ENCODE measurements around the gene SOX1.

The SOX1 gene

DNA sequence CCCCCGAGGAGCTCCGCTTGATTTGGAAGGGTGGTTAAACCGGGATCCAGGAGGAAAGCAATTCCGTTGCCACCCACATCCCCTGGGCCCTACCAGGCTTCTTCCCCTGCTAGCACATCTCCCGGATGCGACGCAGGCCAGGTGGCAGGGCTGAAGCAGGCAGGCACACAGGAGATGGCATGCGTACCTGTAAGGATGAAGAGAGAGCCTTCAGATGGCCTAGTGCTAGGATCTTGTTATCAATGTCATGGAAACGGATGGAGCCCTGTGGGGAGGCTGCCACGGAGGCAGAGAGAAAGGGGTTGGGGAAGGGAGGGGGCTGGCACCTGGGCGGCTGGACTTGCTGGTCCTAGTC, 8.5 kb upstream of the SOX1 start:
- DNase-seq (ENCODE audit: extremely low read depth in 1 of 2, low read depth in 1 of 2) = no peak

DNA sequence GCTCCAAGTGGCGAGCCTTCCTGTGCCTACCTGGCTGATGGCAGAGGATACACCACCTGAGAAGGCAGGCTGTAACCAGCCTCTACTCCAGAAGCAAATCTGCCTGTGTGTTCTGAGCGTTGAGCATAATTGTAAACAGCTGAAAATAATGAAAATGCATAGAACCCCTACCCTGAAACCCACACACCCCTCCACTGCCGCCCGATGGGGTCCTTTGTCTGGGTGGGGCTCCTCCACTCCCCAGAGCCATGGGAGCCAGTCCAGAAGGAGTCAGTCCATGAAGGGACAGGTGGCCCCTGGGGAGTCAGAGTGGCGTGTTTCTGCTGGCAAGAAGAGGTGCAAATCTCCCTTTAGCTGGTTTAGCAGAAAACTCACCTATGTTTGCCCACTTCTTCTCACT, 8.0 kb upstream of the SOX1 start:
- DNase-seq (ENCODE audit: extremely low read depth in 1 of 2, low read depth in 1 of 2) = no peak

DNA sequence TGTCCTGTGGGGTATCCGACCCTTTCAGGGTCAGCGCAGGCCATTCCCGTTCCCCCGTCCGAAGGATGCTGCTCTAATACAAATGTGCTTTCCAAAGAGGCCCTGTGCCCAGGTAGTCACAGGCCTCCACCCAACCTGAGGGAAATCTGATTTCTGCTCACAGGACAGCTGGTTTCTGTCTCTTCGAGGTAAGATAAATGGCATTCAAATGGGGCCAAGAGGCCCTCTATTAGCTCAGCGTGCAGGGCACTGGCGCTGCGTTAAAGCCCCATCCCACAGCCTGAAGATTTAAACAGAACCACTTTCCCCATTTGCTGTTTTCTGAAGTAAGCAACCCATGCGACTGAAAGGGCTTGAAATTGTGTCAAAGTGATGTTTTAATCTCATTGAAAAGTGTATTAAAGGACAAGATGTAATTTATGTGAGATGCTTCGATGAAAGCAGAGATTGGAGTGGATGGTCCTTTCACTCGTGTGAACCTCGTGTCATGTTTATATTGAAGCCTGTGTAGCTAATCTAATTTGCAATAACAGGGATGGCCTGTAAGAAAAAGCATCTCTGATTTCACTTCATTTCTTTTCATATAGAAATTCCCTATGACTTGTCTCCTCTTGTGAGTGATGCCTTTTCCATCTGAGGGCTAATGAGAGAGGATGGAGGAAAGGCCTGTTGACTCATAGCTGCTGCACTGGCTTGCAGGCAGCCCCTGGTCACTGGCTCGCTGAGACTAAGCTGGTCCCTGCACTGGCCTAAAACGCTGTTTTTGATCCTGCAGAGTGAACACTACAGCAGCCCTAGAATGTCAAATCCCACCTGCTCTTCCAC, 7.3 kb upstream of the SOX1 start:
- no peak for DNase-seq (ENCODE audit: extremely low read depth in 1 of 2, low read depth in 1 of 2)

DNA sequence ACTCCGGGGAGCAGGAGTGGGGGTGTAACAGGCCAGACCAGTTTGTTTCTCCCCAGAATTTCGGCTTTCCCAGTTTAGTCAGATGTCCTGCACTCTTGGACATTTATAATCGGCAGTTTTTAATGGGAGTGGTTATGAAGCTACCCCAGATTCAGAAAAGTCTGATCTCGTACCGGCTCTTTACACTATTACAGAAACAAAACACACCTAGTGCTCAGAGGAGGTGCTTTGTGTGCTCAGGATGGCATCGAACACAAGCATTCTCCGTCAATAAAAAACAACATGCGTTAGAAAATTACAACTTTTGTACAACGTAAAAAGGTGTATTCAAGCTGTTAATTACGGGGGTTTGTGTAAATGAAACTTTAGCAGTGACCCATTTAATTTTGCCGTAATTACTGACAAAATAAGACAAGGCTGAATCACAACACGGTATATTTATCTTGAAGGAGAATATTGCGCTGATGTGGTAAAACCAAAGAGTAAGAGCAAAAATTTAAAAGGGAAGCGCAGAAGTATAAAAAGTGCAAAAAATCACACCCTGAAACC, 6.6 kb upstream of the SOX1 start:
- no peak for DNase-seq (ENCODE audit: extremely low read depth in 1 of 2, low read depth in 1 of 2)

DNA sequence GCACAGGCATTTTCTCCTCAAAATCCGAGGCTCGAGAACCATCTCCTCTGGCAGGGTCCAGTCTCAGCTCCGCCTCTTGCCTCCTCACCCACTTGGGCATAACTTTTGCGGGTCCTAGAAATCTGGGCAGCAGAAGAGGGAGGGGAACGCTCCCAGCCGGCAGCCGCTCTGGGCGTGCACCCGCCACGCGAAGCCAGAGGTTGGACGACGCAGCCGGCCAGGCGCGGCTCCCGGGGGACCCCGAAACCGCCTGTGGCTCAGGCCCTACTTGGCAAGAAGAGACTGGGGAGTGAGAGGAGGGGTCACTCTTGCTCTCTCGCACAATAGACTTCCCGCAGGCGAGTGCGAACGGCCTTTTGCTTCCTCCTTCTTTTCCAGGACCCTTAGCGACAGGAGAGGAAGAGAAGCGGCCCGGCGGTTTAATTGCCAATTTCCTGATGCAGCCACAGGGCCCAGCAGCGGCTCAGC, 6.0 kb upstream of the SOX1 start:
- no peak for DNase-seq (ENCODE audit: extremely low read depth in 1 of 2, low read depth in 1 of 2)

DNA sequence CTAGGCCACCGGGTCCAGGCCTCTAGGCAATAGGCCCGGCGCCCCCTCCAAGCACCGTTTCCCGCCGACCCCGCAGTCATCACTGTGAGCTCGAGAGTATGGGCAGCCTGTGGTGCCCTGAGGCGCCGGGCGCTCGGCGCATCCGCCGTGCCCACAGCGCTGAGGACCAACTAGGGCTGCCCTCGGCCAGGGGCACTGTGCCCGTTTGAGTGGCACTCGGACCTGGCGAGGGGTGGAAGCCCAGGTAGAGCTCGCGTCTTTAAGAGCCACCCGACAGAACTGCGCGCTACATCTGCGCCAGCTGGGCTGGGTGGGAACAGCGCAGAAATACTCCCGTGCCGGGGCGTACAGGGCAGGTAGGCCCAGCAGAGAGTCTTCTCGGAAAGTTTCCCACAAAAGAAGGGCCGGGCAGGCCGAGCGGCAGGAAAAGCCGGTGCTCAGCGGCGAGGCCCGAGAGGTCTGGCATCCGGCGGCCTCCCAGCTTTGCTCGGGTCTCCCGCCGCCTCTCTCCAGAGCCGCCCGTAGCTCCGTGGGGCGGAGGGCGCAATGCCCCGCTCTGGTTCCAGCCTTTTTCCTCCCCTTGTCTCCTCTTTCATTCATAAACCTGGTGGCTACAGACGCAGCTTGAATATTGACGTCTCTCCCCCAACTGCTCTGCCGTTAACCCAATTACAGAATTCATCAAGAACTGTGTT, 5.4 kb upstream of the SOX1 start:
- no peak for DNase-seq (ENCODE audit: extremely low read depth in 1 of 2, low read depth in 1 of 2)

DNA sequence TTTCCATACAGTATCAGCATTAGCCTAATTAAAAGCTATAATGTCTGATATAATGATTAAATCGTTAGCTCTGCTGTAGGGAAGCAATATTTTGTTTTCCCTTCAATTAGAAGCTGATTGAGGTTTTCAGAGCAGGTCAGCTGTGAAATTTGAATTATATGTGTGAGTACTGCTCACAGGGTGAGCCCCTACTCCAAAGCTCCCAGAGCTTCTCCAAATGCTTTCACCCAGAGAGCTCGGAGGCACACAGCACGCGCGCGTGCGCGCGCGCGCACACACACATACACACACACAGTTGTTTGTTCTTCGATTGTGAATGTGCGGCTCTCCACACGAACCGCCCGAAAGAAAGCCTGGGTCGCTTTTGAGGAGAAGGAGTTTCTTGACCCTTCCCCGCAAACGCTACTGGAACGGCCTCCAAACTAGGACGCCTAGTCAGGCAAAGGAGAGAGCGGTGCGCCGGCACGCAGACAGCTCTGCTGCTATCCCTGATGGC, 4.8 kb upstream of the SOX1 start:
- no peak for DNase-seq (ENCODE audit: extremely low read depth in 1 of 2, low read depth in 1 of 2)

DNA sequence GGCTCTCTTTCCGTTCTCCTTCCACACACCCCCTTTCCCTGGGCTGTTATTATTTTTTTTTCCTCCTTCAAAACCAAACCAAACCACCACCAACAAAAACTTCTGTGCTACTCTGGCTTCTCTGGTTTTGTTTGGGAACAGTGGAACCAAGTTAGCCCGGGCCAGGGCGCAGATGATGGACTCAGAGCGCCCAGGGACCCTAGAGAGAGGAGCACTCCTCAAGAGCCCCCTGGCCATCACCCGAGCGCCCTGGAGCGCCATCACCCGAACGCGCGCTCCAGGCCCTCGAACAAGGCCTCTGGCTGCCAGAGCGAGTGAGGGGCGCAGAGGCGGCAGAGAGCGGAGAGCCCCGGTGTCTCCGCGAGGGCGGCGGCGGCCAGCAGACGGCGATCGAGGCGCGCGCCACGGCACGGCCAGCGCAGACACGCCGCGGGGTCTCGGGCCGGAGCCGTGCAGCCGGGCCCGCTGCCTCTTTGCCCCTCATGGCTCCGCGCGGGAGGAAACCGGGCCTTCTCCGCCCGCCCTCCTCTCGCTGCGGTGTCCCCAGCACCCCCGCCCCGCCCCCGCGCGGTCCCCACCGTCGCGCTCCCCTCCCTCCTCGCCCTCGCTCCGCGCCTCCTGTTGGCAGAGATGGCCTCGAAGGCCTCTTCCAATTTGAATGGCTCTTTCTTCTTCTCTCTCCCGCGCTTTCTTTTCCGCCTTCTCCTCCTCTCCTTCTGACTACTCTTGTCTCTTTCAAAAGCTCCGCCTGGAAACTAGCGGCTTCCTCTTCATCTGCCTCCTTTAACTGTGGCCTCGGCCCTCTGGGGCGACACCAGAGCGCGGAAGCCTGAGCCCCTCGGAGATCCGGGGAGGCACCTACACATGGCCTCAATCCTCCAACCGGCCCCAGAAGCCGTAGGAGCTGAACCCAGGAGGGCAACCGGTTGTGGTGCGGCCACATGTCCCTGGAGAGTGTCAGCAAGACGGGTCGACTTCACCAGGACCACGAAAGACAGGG, 4.1 kb upstream of the SOX1 start:
- no peak for DNase-seq (ENCODE audit: extremely low read depth in 1 of 2, low read depth in 1 of 2)

DNA sequence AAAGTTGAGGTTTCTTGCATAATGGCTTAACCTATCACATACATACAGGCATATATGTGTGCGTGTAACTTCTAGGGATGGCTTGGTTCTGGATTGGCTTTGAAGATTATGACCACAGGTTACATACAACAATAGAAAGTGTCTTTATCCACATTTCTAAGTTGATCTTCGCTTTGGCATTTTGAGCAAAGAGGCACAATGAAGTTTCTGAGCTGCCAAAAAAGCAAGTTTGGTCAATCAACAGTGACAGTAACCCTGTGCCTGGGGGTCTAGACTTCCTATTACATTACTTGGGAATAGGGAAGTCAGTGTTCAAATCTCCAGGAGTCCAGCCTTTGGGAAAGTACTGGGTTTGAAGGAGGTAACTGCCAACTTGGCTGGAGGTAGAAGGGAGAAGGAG, 3.1 kb upstream of the SOX1 start:
- DNase-seq (ENCODE audit: extremely low read depth in 1 of 2, low read depth in 1 of 2) = no peak

DNA sequence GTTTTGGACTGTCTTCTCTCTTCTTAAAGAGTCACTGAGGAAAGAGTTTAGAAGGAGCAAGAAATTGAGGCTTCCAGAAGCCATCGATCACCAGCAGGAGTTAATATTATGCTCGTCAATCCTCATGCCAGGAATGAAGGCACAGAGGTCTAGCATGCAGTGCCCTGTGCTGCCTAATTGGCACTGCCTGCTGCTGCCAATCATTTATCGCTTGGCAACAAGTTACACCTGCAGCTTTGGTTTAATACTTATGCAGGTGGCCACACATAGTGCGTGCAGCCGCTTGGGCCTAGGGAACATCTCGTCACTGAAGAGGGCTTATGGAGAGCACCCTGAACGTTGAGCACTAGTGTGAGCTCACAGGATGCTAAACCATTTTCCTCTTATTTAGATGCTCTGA, 2.7 kb upstream of the SOX1 start:
- DNase-seq (ENCODE audit: extremely low read depth in 1 of 2, low read depth in 1 of 2) = no peak

DNA sequence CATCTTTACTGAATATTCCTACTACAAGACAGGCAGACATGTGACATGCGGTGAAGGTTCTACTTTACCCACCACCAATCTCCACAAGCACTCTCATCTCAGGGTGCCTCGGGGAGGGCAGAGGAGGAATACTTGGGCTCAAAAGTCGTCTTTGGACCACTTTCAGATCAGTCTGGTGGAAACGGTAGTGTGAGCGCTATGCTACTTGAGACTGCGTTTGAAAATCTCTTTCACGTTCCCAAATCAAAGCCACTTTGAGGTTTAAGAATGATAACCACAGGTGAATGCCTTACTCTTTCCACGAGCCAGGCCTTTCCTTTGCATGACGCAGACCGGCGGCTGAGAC, 1.5 kb upstream of the SOX1 start:
- DNase-seq (ENCODE audit: extremely low read depth in 1 of 2, low read depth in 1 of 2) = no peak

DNA sequence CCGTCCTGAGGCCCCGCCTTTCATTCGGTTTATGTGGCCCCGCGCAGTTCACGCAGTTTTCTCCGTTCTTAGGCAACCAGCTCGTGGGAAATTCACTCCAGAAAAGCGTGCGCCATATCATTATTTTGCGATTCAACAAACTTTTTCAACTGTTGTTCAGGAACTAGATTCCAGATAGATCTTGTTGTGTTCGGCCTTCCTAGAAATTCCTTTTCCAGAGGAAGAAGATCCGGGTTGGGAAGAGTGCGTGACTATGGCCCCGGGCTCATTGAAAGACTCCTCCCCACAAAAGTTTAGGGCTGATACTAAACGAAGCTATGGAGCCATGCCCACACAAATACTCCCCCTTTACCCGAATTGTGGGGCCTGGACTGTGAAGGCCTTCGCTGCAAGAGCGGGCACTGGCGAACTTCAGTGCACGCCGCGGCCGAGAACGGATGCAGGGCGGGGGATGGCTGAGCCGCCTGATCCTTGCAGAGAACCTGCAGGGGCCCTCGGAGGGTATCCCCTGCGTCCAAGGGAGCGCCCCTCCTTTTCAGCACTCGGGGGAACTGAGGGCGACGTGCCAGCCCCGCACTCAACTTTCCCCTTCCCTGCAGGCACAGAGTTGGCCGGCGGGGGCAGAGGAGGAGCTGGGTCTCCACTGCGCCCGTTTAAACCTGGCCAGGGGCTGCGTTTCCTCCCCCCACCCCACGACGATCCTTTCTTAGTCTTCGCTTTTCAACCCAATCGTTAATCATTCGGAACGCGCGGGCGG, 904 bp upstream of the SOX1 start:
- no peak for DNase-seq (ENCODE audit: extremely low read depth in 1 of 2, low read depth in 1 of 2)

DNA sequence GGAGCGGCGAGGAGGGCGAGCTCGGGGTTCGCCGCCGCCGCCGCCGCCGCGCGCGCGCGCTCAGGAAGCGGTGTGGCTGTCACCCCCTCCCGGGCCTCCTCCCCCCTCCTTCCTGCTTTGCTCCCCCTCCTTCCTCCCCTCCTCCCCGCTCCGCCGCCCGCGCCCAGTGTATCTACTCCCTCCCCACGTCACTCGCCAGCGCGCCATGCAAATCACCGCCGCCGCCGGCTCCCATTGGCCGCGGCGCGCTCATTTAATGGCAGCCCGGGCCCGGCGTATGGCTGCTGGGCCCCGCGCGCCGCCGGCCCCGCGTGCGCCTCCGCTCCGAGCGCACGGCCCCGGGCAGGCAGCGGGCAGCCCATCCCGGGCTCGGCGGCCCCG, 335 bp upstream of the SOX1 start:
- DNase-seq (ENCODE audit: extremely low read depth in 1 of 2, low read depth in 1 of 2) = peak in 1 of 2 donors; percentile 45

DNA sequence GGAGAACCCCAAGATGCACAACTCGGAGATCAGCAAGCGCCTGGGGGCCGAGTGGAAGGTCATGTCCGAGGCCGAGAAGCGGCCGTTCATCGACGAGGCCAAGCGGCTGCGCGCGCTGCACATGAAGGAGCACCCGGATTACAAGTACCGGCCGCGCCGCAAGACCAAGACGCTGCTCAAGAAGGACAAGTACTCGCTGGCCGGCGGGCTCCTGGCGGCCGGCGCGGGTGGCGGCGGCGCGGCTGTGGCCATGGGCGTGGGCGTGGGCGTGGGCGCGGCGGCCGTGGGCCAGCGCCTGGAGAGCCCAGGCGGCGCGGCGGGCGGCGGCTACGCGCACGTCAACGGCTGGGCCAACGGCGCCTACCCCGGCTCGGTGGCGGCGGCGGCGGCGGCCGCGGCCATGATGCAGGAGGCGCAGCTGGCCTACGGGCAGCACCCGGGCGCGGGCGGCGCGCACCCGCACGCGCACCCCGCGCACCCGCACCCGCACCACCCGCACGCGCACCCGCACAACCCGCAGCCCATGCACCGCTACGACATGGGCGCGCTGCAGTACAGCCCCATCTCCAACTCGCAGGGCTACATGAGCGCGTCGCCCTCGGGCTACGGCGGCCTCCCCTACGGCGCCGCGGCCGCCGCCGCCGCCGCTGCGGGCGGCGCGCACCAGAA, 1.1 kb downstream of the SOX1 start:
- DNase-seq (ENCODE audit: extremely low read depth in 1 of 2, low read depth in 1 of 2) = no peak

DNA sequence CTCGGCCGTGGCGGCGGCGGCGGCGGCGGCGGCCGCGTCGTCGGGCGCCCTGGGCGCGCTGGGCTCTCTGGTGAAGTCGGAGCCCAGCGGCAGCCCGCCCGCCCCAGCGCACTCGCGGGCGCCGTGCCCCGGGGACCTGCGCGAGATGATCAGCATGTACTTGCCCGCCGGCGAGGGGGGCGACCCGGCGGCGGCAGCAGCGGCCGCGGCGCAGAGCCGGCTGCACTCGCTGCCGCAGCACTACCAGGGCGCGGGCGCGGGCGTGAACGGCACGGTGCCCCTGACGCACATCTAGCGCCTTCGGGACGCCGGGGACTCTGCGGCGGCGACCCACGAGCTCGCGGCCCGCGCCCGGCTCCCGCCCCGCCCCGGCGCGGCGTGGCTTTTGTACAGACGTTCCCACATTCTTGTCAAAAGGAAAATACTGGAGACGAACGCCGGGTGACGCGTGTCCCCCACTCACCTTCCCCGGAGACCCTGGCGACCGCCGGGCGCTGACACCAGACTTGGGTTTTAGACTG, 1.7 kb downstream of the SOX1 start:
- DNase-seq (ENCODE audit: extremely low read depth in 1 of 2, low read depth in 1 of 2) = no peak

DNA sequence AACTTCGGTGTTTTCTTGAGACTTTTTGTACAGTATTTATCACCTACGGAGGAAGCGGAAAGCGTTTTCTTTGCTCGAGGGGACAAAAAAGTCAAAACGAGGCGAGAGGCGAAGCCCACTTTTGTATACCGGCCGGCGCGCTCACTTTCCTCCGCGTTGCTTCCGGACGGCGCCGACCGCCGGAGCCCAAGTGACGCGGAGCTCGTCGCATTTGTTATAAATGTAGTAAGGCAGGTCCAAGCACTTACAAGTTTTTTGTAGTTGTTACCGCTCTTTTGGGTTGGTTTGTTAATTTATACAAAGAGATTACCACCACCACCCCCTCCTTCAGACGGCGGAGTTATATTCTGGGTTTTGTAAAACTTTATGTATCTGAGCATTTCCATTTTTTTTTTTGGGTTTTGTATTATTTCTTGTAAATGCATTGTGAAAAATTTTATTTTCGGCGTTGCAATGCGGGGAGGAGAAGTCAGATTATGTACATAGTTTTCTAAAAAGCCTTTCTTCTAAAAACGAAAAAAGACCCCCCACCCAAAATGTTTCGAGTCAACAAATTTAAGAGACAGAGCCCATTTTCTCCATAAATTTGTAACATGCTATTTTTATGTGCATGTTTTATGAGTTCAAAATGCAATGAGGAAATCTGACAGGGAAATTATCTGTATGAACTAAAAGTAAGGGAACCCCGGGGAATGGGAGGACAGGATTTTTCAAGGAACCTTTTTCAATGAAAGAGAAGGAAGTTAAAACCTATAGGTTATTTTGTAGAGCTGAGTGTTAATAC, 2.3 kb downstream of the SOX1 start:
- no peak for DNase-seq (ENCODE audit: extremely low read depth in 1 of 2, low read depth in 1 of 2)

DNA sequence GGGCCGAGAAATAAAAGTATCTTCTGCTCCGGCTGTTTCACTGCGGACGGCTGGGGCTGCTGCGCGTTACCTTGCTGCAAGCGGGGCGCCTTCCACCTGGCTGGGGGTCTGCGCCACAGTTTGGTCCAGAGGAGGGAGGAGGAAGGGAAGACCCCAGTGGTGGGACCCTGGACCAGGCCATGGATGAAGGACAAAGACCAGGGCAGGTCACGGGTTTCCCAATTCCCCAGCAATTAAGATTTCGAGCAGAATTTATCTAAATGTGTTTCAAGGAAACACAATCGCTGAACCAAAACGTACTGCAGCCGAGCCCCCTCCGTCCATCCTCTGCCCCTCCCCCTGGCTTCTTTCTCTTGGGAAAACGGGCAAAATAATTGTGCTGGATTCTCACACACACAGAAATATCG, 2.9 kb downstream of the SOX1 start:
- DNase-seq (ENCODE audit: extremely low read depth in 1 of 2, low read depth in 1 of 2) = no peak

DNA sequence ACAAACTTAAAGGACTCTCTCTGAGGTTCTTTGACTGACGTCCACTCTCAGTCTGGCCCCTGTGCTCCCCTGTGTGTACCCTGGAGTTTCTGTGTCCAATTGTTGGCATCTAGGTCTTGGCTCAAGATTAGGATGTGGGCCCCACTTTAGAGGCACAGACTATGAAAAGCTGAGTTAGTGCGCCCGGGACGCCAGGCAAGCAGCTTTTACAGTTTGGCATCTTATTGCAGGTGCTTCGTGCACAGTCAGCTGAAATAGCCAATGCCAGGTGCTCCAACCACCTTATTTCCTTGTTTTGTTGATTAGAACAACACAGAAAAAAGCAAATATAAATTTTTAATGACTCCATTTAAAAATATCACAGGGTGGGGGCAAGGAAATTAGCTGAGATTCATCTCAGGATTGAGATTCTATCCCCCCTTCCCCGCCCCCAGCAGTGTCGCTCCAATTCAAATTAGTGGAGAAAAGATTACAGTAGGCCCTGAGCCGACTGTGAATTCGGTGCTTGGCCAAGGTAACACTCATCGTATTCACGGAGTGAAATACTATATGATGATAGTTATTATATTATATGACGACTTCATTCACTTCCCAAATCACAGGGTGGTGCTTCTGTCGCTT, 4.3 kb downstream of the SOX1 start:
- no peak for DNase-seq (ENCODE audit: extremely low read depth in 1 of 2, low read depth in 1 of 2)

Data from stimulated activated CD8-positive, alpha-beta memory T cell treated with anti-CD3 and anti-CD28 coated beads, Interleukin-7, amount 100 ng/mL, for 48 hours (primary cell).